Measurements from ENCODE around the gene GPR75.

The GPR75 gene

DNA sequence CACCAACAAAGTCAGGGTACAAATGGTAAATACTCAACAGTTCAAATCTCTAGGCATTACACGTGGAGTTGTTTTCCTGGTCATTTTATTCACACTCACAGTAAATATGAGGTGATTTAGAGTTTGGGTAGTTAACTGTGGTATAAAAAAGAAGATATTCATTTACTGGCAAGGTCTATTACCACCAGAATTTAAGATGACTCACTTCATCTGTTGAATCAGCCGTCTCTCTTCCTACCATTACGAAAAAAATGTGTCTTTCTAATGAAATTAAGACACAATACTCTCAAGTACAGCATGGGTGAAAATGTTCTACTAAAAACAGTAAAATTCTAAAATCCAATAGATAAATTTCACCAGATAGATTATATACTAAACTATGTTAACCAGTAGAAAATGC is 21.0 kb upstream of the GPR75 start:
- Histone ChIP-seq H3K4me3 (ENCODE audit: low read depth in 1 of 2, low read length in 2 of 2) (no peak overlapping the region), H3K27me3 (ENCODE audit: control insufficient read depth in 1 of 2, insufficient read depth in 2 of 2, low read length in 2 of 2) (no peaks in the 10 kb centered on the region), H3K36me3 (ENCODE audit: control insufficient read depth in 1 of 2, insufficient read depth in 2 of 2, low read length in 2 of 2) (peaks cover 33 to 37% of the 10 kb centered on the region in 2 donors), H3K27ac (ENCODE audit: low read depth, low read length) (no peak overlapping the region), H3K9ac (ENCODE audit: low read depth in 1 of 2, low read length in 2 of 2) (no peak overlapping the region), H3K4me1 (ENCODE audit: control insufficient read depth in 1 of 2, insufficient read depth in 2 of 2, low read length in 2 of 2) (no peaks in the 10 kb centered on the region), H3K9me3 (ENCODE audit: control insufficient read depth in 1 of 2, low read length in 2 of 2) (no peaks in the 10 kb centered on the region)

DNA sequence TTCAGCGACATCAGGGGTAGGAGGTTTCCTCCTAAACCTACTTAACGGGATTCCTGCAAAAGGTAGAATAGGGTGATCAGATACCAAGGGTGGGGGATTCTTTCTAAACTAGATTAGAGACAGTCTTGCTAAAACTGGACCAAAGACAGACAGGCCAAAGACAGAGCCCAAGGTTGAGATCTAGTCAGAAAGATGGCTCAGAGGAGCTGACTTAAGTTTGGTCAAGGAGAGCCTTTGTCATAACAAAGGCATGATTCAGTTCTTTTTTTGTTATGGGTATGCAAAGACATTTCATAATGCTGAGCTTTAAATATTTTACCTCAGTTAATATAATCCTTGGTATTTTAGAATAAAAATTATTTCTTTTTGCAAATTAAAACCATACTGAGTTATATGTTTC is 17.8 kb upstream of the GPR75 start:
- Histone ChIP-seq H3K9ac (ENCODE audit: low read depth in 1 of 2, low read length in 2 of 2) (no peak overlapping the region), H3K4me1 (ENCODE audit: control insufficient read depth in 1 of 2, insufficient read depth in 2 of 2, low read length in 2 of 2) (no peaks in the 10 kb centered on the region), H3K9me3 (ENCODE audit: control insufficient read depth in 1 of 2, low read length in 2 of 2) (no peaks in the 10 kb centered on the region), H3K4me3 (ENCODE audit: low read depth in 1 of 2, low read length in 2 of 2) (no peak overlapping the region), H3K27ac (ENCODE audit: low read depth, low read length) (no peak overlapping the region), H3K36me3 (ENCODE audit: control insufficient read depth in 1 of 2, insufficient read depth in 2 of 2, low read length in 2 of 2) (peaks cover 30 to 38% of the 10 kb centered on the region in 2 donors), H3K27me3 (ENCODE audit: control insufficient read depth in 1 of 2, insufficient read depth in 2 of 2, low read length in 2 of 2) (no peaks in the 10 kb centered on the region)

- Histone ChIP-seq H3K9me3 (ENCODE audit: control insufficient read depth in 1 of 2, low read length in 2 of 2) (no peaks in the 10 kb centered on the region), H3K4me3 (ENCODE audit: low read depth in 1 of 2, low read length in 2 of 2) (no peak overlapping the region), H3K36me3 (ENCODE audit: control insufficient read depth in 1 of 2, insufficient read depth in 2 of 2, low read length in 2 of 2) (peaks cover 25 to 38% of the 10 kb centered on the region in 2 donors), H3K27me3 (ENCODE audit: control insufficient read depth in 1 of 2, insufficient read depth in 2 of 2, low read length in 2 of 2) (no peaks in the 10 kb centered on the region), H3K27ac (ENCODE audit: low read depth, low read length) (no peak overlapping the region), H3K4me1 (ENCODE audit: control insufficient read depth in 1 of 2, insufficient read depth in 2 of 2, low read length in 2 of 2) (no peaks in the 10 kb centered on the region), H3K9ac (ENCODE audit: low read depth in 1 of 2, low read length in 2 of 2) (no peak overlapping the region)
These were observed 17.3 kb upstream of the GPR75 start for GRCh38 chr2:53877112-53877511.

GRCh38 chr2:53874401-53874950 is 14.7 kb upstream of the GPR75 start:
- Histone ChIP-seq H3K27me3 (ENCODE audit: control insufficient read depth in 1 of 2, insufficient read depth in 2 of 2, low read length in 2 of 2) (no peaks in the 10 kb centered on the region), H3K36me3 (ENCODE audit: control insufficient read depth in 1 of 2, insufficient read depth in 2 of 2, low read length in 2 of 2) (peaks cover 16 to 29% of the 10 kb centered on the region in 2 donors), H3K4me1 (ENCODE audit: control insufficient read depth in 1 of 2, insufficient read depth in 2 of 2, low read length in 2 of 2) (no peaks in the 10 kb centered on the region), H3K9me3 (ENCODE audit: control insufficient read depth in 1 of 2, low read length in 2 of 2) (no peaks in the 10 kb centered on the region), H3K4me3 (ENCODE audit: low read depth in 1 of 2, low read length in 2 of 2) (no peak overlapping the region), H3K27ac (ENCODE audit: low read depth, low read length) (no peak overlapping the region), H3K9ac (ENCODE audit: low read depth in 1 of 2, low read length in 2 of 2) (no peak overlapping the region)

DNA sequence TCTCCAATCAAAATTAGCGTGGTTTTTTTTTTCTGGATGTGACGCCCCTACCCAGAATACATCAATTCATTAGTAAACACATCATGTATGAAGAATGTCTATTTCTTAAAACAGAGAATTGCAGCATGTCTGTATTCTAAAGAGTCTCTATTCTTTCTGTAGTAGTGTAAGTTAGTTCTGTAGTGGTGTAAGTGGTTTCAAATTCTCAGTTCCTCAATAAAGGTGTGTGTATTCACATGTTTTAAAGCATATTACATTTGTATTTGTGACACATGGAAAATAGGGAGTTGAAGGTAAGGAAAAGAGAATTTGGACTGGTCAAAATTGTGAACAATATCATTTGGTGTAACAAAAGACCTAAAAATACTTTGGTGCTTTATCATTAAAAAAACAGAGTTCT is 8.0 kb upstream of the GPR75 start:
- Histone ChIP-seq H3K9me3 (ENCODE audit: control insufficient read depth in 1 of 2, low read length in 2 of 2) (no peaks in the 10 kb centered on the region), H3K36me3 (ENCODE audit: control insufficient read depth in 1 of 2, insufficient read depth in 2 of 2, low read length in 2 of 2) (peaks cover 17 to 43% of the 10 kb centered on the region in 2 donors), H3K27ac (ENCODE audit: low read depth, low read length) (no peak overlapping the region), H3K27me3 (ENCODE audit: control insufficient read depth in 1 of 2, insufficient read depth in 2 of 2, low read length in 2 of 2) (no peaks in the 10 kb centered on the region), H3K4me1 (ENCODE audit: control insufficient read depth in 1 of 2, insufficient read depth in 2 of 2, low read length in 2 of 2) (no peaks in the 10 kb centered on the region), H3K4me3 (ENCODE audit: low read depth in 1 of 2, low read length in 2 of 2) (no peak overlapping the region), H3K9ac (ENCODE audit: low read depth in 1 of 2, low read length in 2 of 2) (no peak overlapping the region)

GRCh38 chr2:53867169-53867568 is 7.4 kb upstream of the GPR75 start:
- H3K4me3 ChIP-seq (ENCODE audit: low read depth in 1 of 2, low read length in 2 of 2) = no peak overlapping the region
- no peak overlapping the region for H3K9ac ChIP-seq (ENCODE audit: low read depth in 1 of 2, low read length in 2 of 2)
- peaks cover 17 to 43% of the 10 kb centered on the region in 2 donors for H3K36me3 ChIP-seq (ENCODE audit: control insufficient read depth in 1 of 2, insufficient read depth in 2 of 2, low read length in 2 of 2)
- no peak overlapping the region for H3K27ac ChIP-seq (ENCODE audit: low read depth, low read length)
- H3K4me1 ChIP-seq (ENCODE audit: control insufficient read depth in 1 of 2, insufficient read depth in 2 of 2, low read length in 2 of 2) = no peaks in the 10 kb centered on the region
- H3K9me3 ChIP-seq (ENCODE audit: control insufficient read depth in 1 of 2, low read length in 2 of 2) = no peaks in the 10 kb centered on the region
- no peaks in the 10 kb centered on the region for H3K27me3 ChIP-seq (ENCODE audit: control insufficient read depth in 1 of 2, insufficient read depth in 2 of 2, low read length in 2 of 2)

DNA sequence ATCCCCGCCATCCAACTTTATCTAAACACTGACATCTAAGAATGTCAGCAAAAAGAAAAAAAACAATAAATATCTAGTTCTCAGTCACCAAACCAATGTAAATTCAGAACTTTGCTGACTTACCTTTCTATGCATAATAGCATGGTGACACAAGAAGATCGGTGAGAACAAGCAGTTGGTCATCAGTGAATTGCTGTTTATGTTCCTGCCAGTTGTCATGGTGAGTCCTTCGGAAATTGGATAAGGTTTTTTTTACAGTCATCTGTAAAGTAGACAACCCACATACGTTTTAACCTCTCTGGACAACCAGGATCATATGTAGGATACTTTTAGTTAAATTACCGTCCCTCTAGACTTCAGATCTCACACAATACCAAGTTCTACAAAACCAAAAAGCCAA is 6.2 kb upstream of the GPR75 start:
- H3K27me3 ChIP-seq (ENCODE audit: control insufficient read depth in 1 of 2, insufficient read depth in 2 of 2, low read length in 2 of 2) = no peaks in the 10 kb centered on the region
- H3K9me3 ChIP-seq (ENCODE audit: control insufficient read depth in 1 of 2, low read length in 2 of 2) = no peaks in the 10 kb centered on the region
- H3K9ac ChIP-seq (ENCODE audit: low read depth in 1 of 2, low read length in 2 of 2) = no peak overlapping the region
- no peak overlapping the region for H3K27ac ChIP-seq (ENCODE audit: low read depth, low read length)
- H3K36me3 ChIP-seq (ENCODE audit: control insufficient read depth in 1 of 2, insufficient read depth in 2 of 2, low read length in 2 of 2) = peaks cover 17 to 41% of the 10 kb centered on the region in 2 donors
- no peak overlapping the region for H3K4me3 ChIP-seq (ENCODE audit: low read depth in 1 of 2, low read length in 2 of 2)
- H3K4me1 ChIP-seq (ENCODE audit: control insufficient read depth in 1 of 2, insufficient read depth in 2 of 2, low read length in 2 of 2) = no peaks in the 10 kb centered on the region

DNA sequence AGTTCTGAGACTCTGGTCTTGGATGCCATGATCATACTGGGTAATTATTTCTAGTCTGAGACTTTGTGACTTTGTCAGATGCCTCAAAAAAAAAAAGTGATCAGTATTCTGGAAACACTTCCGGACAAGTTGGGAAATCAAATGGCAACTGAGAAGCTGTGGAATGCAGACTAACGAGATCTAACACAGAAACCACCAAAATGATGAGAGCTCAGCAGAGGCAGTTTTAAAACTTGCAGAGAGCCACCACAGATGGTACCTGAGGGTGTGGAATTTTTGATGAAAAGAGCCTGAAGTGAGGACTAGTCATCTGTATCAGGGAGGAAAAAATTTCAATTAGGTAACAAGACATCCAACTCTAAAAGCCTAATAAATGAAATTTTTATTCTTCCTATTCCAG is 5.5 kb upstream of the GPR75 start:
- Histone ChIP-seq H3K27me3 (ENCODE audit: control insufficient read depth in 1 of 2, insufficient read depth in 2 of 2, low read length in 2 of 2) (no peaks in the 10 kb centered on the region), H3K36me3 (ENCODE audit: control insufficient read depth in 1 of 2, insufficient read depth in 2 of 2, low read length in 2 of 2) (peaks cover 17 to 40% of the 10 kb centered on the region in 2 donors), H3K9me3 (ENCODE audit: control insufficient read depth in 1 of 2, low read length in 2 of 2) (no peaks in the 10 kb centered on the region), H3K4me1 (ENCODE audit: control insufficient read depth in 1 of 2, insufficient read depth in 2 of 2, low read length in 2 of 2) (no peaks in the 10 kb centered on the region), H3K4me3 (ENCODE audit: low read depth in 1 of 2, low read length in 2 of 2) (no peak overlapping the region), H3K9ac (ENCODE audit: low read depth in 1 of 2, low read length in 2 of 2) (no peak overlapping the region), H3K27ac (ENCODE audit: low read depth, low read length) (no peak overlapping the region)

GRCh38 chr2:53863538-53864227 is 3.9 kb upstream of the GPR75 start:
- Histone ChIP-seq H3K4me3 (ENCODE audit: low read depth in 1 of 2, low read length in 2 of 2) (no peak overlapping the region), H3K4me1 (ENCODE audit: control insufficient read depth in 1 of 2, insufficient read depth in 2 of 2, low read length in 2 of 2) (no peaks in the 10 kb centered on the region), H3K27me3 (ENCODE audit: control insufficient read depth in 1 of 2, insufficient read depth in 2 of 2, low read length in 2 of 2) (no peaks in the 10 kb centered on the region), H3K27ac (ENCODE audit: low read depth, low read length) (no peak overlapping the region), H3K36me3 (ENCODE audit: control insufficient read depth in 1 of 2, insufficient read depth in 2 of 2, low read length in 2 of 2) (peaks cover 17 to 36% of the 10 kb centered on the region in 2 donors), H3K9ac (ENCODE audit: low read depth in 1 of 2, low read length in 2 of 2) (no peak overlapping the region), H3K9me3 (ENCODE audit: control insufficient read depth in 1 of 2, low read length in 2 of 2) (no peaks in the 10 kb centered on the region)

GRCh38 chr2:53861824-53862223 is 2.1 kb upstream of the GPR75 start:
- Histone ChIP-seq H3K9ac (ENCODE audit: low read depth in 1 of 2, low read length in 2 of 2) (no peak overlapping the region), H3K27ac (ENCODE audit: low read depth, low read length) (no peak overlapping the region), H3K27me3 (ENCODE audit: control insufficient read depth in 1 of 2, insufficient read depth in 2 of 2, low read length in 2 of 2) (no peaks in the 10 kb centered on the region), H3K4me1 (ENCODE audit: control insufficient read depth in 1 of 2, insufficient read depth in 2 of 2, low read length in 2 of 2) (no peaks in the 10 kb centered on the region), H3K36me3 (ENCODE audit: control insufficient read depth in 1 of 2, insufficient read depth in 2 of 2, low read length in 2 of 2) (peaks cover 10 to 27% of the 10 kb centered on the region in 2 donors), H3K4me3 (ENCODE audit: low read depth in 1 of 2, low read length in 2 of 2) (no peak overlapping the region), H3K9me3 (ENCODE audit: control insufficient read depth in 1 of 2, low read length in 2 of 2) (no peaks in the 10 kb centered on the region)

Measured in duodenal mucosa (tissue), 2 donors.